Fibroblast of skin of right quadriceps (primary cell): ENCODE results near the gene SDK1.

Experiments
- DNase-seq: peaks from one replicate; pipeline ENCODE4 v3.0.0-alpha.2; 2013

The SDK1 gene

GRCh38 chr7:3464900-3465622 is 164.0 kb downstream of the SDK1 start:
- DNase-seq: no peak

GRCh38 chr7:3466261-3466660 is 165.2 kb downstream of the SDK1 start:
- DNase-seq: no peak

DNA sequence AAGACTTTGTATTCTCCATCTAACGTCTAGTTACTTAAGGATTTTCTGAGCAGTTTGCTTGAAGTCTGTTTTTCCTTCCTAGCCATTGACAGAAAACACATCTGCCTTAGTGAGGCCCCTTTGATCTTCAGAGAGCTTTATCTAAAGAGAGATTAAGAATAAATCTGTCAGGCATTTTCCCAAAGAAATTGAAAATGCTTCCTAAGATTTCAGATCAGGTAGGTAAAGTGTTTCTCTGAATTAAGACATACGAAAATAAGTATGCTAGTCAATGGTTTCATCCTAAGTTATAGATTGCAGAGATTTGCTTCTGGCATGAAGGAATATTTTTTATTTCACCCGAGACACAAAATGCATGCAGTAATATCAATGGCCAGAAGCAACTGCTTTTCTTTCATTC is 168.6 kb downstream of the SDK1 start:
- DNase-seq: no peak

DNA sequence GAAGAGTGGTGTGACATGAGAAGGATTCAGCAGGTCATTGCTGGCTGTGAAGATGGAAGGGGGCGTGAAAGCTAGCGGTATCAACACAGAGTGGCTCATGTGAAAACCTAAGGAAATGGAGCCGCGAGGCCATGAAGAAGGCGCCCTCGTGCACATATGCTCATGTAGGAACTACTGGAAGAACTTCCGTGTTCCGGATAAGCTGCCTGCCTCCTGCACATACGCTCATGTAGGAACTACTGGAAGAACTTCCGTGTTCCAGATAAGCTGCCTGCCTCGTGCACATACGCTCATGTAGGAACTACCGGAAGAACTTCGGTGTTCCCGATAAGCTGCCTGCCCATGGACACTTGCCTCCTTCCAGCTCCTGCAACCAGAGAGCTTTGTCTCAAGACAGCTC is 179.1 kb downstream of the SDK1 start:
- DNase-seq: no peak

- DNase-seq: no peak
Measured at GRCh38 chr7:3481435-3481834, 180.4 kb downstream of the SDK1 start.

GRCh38 chr7:3482147-3482921 is 181.3 kb downstream of the SDK1 start:
- peak; percentile 23 for DNase-seq

DNA sequence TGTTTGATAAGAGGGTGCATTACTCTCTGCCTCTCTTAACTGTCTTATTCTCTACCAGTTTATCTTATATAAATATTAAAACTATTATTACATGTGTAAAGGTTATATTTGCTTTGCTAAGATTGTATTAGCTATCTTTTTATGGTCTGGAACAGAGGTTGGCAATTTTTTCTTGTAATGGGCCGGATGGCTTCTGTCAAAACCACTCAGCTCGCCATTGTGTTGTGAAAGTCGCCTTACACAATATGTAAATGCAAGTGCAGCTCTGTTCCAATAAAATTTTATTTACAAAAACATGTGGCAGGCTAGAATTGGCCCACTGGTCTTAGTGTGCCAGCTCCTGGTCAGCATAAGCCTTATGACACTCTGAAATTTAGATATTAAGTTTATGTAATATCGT is 185.8 kb downstream of the SDK1 start:
- no peak for DNase-seq

DNA sequence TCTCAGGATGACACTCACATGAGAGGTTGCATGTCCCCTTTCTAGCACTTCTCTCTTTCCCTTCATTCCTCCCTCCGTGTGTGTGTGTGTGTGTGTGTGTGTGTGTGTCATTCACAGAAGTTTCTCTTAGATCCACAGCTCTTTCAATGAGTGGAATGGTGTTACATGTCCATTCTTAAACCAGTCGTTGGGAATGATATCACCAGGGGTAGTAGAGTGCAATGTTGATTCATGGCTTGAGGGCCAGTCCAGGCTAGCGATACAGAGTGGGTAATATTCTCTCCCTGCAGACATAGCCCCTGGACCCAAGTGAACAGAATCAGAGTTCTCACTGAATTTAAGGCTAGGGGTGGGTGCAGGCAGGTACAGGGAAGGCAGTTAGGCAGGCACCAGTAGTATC is 187.8 kb downstream of the SDK1 start:
- no peak for DNase-seq

- peak; percentile 57 for DNase-seq
Measured at GRCh38 chr7:3493499-3493898, 192.4 kb downstream of the SDK1 start.

DNA sequence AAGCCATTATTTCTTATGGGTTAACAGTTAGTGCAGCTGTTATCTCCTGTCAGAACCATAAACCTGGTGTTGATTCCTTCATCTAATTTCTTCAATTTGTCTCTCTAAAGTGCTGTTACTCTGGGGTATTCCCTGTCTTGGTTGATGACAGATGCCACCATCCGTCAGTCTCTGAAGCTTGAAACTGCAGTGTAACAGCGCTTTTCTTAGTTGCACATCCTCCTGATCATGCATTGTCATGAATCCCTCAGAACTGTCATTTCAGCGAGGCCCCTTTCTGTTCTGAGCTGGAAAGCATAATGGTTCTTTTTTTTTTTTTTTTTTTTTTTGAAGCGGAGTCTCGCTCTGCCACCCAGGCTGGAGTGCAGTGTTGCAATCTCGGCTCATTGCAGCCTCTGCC is 193.9 kb downstream of the SDK1 start:
- DNase-seq: no peak

DNA sequence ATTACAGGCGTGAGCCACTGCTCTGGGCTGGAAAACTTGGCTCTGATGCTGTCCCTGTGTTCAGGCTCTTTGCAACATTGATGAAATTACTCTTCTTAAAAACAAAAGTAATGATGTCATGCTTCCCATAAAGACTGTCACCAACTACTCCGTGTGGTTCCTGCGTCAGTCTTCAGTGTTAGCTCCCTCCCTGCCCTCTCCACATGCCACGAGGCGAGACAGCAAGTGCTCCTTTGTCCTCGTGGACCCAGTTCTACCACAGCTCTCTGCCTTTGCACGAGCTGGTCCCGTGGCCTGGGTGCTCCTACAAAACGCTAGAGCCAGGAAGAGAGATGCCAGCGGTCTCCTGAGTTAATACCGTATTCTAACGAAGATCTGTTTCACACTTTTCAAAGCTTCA is 194.5 kb downstream of the SDK1 start:
- no peak for DNase-seq

DNA sequence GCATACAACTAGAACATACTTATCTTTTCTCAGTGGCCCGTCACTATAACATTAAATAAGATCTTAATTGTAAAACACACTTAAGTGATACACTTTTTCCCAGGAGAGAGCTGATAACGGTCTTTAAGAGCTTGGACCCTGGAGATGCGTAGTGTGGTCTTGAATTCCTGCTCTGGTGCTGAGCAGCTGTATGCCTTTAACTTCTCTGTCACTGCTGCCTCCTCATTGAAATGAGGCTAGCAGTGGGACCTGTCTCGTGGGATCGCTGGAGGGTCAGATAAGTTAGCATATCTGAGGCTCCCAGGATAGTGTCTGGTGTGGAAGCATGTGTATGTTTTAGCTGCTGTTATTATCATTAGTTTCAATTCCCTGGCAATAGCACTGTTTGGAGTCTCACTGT is 194.9 kb downstream of the SDK1 start:
- DNase-seq: no peak

DNA sequence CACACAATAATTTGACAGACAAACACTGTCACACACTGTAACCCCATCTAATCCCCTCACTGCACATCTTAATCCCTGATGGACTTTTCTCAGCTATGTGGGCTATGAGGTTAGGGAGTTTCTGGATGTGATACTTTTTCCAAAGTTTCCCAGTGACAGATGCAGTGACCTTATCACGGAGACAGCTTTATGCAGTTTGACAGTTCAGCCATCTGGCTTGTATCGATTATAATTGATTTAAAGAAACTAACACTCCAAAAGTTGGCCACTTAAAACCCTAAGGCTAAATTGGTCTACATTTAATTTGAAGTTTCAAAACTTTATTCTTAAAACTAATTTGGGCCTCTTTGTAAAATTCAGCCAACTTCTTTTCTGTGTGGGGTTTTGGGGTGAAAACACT is 196.7 kb downstream of the SDK1 start:
- DNase-seq: no peak

DNA sequence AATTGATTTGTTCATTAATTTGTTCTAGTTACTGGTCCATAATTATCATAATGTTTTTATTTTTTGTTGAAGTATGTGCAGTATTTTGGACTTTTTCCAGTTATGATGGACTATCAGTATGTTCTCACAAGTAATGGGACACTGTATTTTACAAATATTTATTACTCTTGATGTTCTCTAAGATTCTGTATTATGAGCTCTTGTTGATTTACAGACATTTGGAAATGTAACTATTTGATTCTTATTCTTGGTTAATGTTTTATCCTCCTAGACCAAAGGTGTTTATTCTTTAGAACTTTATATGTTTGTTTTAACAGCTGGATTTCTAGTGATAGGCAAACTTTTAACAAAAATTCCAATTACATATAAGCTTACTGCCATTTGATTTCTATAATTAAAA is 200.6 kb downstream of the SDK1 start:
- DNase-seq: no peak

GRCh38 chr7:3504384-3504783 is 203.3 kb downstream of the SDK1 start:
- no peak for DNase-seq

GRCh38 chr7:3510101-3511020 is 209.3 kb downstream of the SDK1 start:
- DNase-seq: no peak

- DNase-seq: no peak
Measured at GRCh38 chr7:3517344-3517743, 216.3 kb downstream of the SDK1 start.

GRCh38 chr7:3518546-3518945 is 217.5 kb downstream of the SDK1 start:
- peak; percentile 15 for DNase-seq

GRCh38 chr7:3520206-3520605 is 219.2 kb downstream of the SDK1 start:
- no peak for DNase-seq

DNA sequence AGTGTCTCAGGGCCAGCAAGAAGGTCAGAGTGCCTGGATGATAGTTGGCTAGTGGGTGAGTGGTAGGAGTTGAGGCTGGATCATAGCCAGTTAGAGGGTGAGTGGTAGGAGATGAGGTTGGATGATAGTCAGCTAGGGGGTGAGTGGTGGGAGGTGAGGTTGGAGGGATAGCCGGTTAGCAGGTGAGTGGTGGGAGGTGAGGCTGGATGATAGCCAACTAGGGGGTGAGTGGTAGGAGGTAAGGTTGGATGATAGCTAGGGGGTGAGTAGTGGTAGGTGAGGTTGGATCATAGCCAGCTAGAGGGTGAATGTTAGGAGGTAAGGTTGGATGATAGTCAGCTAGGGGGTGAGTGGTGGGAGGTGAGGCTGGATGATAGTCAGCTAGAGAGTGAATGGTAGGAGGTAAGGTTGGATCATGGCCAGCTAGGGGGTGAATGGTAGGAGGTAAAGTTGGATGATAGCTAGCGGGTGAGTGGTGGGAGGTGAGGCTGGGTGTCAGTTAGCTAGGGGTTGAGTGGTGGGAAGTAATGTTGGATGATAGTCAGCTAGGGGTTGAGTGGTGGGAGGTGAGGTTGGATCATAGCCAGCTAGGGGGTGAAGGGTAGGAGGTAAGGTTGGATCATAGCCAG is 226.6 kb downstream of the SDK1 start:
- no peak for DNase-seq

DNA sequence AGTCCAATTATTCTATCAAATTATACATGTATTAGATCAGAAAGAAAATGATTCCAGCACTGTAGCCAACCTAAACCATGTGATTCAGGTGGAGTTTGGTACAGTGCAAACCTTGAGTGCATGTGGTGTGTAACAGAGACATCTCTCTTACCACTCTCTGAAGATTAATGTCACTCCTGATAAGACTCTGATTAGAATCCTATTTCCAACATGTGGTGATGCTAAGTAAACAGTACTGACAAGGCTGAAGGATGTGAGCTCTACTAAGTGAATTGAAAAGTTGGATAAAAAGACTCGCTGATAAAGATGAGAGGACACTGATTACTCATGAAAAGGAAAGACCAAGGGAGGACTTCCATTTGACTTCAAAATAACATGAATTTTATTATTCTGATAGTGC is 232.0 kb downstream of the SDK1 start:
- DNase-seq: no peak

- peak; percentile 3 for DNase-seq
Measured at GRCh38 chr7:3537210-3537875, 236.3 kb downstream of the SDK1 start.
